ENCODE data around the gene FN3KRP.

The FN3KRP gene

DNA sequence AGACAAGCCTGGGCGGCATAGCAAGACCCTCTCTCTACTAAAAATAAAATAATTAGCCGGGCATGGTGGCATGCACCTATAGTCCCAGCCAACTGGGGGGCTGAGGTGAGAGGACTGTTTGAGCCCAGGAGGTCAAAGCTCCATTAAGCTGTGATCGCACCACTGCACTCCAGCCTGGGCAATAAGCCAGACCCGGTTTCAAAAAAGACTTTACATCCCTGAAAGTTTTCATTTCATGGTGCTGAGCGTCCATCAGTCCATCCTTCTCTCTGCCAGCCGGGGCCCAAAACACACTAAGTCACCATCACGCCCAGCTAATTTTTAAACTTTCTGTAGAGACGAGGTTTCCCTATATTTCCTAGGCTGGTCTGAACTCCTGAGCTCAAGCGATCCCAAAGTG, 28.6 kb upstream of the FN3KRP start:
- DNase-seq (ENCODE audit: low read depth), result no peak

DNA sequence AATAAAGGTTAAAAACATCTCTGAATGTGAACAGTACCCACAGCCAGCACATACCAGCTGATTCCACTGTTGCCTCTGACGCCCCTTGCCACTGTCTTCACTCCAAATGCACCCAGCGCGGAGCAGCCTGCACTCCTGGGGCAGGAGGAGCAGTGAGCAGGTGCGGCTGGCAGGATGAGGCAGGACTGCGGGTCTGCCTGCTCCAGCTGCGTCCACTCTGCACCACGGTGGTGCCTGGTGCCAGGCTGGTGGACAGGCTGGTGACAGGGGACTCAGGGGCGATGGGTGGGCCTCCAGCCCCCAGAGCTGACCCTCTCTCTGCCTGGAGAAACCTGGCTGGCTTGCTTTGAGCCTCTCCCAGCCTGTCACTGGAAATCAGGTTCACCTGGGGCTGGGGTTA, 27.4 kb upstream of the FN3KRP start:
- DNase-seq (ENCODE audit: low read depth), result no peak

DNA sequence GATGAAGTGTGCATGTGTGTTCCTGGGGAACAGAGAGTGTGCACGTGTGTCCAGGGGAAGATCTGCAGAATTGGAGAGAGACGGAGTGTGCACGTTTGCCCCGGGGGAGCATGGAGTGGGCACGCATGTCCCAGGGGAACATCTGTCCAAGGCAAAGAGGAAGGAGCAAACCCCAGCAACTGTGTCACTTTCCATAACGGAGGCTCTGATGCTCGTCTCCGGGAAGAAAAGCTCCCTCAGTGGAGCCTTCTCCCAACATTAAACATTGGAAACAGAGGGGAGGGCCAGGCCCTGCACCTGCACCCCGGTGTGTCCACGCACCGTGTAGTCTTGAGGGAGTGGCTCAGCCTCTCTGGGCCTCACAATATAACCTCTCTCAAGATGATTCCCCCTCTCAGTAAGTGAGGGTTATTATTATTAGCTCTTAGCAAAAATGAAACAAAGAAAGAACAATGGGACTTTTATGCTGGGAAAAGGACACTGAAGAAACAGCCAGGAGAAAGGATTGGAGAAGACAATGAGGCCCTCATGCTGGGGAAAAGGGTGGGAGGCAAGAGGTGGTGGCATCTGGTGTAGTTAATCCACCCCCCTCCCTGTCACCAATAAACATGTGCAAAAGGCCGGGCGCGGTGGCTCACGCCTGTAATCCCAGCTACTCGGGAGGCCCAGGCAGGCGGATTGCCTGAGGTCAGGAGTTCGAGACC, 25.6 kb upstream of the FN3KRP start:
- DNase-seq (ENCODE audit: low read depth), result no peak

DNA sequence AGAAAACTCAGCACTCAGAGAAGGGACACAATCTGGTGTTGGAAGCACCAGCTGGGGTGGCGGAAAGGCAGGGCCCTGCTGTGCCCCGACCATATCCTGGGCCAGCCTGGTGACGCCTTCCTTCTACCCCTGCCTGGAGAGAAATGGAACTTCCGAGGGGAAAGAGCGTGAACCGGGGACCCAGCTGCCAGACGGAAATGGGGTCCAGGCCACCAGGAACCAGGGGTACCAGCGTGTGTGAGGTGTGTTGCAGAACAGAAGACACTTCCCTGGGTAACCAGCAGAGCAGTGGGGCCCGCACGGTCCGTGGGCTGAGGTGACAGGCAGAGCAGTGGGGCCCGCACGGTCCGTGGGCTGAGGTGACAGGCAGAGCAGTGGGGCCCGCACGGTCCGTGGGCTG, 24.8 kb upstream of the FN3KRP start:
- DNase-seq (ENCODE audit: low read depth), result no peak

DNA sequence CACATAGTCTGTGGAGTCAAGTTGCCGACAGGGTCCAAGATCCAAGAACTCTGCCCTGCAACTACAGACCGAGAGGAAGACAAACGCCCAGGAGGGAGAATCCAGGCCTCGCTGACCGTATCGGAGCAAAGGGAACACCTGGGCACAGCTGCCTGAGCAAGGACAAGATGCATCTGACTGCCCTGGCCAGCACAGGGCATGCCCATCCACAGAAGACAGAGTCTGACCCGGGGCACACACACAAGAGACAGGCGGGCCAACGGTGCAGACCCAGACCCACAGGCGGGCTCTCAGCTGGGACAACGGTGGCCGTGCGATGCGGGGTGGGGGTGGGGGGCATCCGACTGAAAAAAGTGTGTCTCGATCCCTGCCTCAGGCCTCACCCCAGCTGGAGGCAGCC, 24.2 kb upstream of the FN3KRP start:
- no peak for DNase-seq (ENCODE audit: low read depth)

DNA sequence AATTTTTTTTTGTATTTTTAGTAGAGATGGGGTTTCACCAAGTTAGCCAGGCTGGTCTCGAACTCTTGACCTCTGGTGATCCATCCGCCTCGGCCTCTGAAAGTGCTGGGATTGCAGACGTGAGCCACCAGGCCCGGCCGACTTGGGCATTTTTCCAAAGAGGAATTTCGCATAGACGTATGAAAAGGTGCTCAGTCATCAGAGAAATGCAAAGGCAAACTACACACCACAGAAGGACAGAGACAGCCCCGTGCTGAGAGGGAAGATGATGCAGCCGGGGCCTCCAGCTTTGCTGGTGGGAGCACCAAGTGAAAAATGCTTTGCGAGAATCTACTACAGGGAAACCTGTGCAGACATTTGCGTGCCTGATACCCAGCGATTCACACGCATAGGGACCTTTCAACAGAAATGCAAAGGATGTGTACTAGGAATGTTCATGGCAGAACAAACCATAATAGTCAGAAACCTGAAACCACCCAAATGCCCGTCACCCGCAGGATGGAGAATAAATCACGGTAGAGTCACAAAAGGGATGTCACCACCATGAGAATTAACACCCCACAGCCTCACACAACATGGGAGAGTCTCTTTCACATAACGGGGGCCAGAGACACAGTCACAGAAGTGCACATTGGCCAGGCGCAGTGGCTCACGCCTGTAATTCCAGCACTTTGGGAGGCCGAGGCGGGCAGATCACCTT, 23.2 kb upstream of the FN3KRP start:
- no peak for DNase-seq (ENCODE audit: low read depth)

DNA sequence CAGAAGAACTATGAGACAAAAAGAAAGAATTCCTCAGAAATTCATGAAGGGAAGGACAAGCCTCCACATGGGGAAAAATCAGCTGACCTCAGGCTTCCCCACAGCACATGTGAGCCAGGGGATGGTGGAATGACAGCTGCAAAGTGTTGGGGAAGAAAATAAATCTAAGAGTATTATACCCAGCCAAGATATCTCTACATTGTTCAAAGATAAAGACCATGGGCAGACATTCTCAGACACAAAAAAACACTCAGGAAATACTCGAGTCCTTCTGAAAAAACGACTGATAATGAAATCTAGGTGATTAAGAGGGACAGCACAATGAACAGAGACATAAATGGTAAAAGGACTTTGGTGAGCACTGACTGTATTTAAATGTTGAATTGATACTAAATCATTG, 21.9 kb upstream of the FN3KRP start:
- no peak for DNase-seq (ENCODE audit: low read depth)

DNA sequence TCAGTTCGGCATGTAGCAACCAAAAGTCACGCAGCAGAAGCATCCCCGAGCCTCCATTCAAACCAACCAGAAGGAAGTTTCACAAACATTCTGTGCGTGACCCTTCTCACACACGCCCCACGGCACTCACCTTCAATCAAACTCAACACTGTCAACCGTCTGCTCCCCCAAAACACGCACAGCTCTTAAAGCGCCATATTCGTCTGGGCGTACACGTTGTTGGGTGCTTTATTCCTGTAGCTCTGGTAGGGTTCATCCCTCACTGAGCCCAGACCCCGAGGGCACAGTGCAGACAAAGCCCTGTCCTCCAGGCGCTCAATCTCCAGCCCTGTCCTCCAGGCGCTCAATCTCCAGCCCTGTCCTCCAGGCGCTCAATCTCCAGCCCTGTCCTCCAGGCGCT, 20.2 kb upstream of the FN3KRP start:
- DNase-seq (ENCODE audit: low read depth), result no peak

DNA sequence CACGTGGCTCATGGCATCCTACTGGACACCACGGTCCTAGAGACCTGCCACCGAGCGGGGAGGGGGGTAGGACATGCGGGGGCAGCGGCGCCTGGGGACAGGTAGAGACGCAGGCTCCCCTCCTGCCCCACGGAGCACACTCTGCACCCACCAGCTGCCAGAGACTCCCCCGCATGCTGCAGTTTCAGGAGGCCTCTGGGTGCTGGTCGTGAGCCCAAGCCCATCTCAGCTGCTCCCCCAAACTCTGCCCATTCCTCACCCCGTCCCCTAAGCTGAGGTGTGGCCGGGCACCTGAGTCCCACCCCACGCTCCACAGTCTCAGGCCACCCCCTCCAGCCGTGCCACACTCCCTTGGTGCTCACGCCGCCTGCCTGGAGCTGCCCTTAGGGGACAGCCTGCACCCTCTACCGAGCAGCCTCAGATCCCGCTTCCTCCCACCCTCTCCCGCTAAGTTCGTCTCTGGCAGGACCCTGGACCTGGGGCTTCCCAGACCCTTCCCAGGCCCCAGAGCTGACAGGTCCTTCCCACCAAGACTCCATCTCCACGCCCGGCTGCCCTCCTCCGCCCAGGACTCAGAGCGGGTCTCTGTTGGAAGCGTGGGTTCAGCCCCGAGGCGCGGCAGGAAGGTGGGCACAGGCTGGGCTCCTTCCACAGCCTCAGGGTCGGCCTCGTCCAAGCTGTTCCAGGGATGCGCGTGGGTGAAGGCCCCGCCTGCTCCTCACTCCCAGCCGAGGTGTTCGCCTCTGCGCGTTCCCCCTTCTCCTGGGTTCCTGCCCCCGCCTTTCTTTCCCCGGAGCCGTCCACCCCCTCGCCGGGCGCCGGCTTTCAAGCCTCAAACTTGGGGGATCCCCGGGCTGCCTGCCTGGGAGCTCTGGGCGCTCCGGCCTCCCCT, 19.3 kb upstream of the FN3KRP start:
- peak; percentile 9 for DNase-seq (ENCODE audit: low read depth)

DNA sequence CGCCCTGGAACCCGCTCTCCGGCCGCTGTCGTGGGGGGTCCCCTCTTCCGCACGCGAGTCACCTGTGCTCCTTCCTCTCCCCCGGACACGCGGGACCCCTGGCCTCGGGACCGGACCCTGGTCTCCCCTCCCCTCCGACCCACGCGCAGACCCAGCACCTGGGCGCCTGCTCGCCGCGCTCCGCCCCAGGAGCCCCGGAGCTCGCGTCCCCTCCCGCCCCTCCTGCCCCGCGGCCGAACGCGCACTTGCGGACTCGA, 18.8 kb upstream of the FN3KRP start:
- DNase-seq (ENCODE audit: low read depth), result no peak

DNA sequence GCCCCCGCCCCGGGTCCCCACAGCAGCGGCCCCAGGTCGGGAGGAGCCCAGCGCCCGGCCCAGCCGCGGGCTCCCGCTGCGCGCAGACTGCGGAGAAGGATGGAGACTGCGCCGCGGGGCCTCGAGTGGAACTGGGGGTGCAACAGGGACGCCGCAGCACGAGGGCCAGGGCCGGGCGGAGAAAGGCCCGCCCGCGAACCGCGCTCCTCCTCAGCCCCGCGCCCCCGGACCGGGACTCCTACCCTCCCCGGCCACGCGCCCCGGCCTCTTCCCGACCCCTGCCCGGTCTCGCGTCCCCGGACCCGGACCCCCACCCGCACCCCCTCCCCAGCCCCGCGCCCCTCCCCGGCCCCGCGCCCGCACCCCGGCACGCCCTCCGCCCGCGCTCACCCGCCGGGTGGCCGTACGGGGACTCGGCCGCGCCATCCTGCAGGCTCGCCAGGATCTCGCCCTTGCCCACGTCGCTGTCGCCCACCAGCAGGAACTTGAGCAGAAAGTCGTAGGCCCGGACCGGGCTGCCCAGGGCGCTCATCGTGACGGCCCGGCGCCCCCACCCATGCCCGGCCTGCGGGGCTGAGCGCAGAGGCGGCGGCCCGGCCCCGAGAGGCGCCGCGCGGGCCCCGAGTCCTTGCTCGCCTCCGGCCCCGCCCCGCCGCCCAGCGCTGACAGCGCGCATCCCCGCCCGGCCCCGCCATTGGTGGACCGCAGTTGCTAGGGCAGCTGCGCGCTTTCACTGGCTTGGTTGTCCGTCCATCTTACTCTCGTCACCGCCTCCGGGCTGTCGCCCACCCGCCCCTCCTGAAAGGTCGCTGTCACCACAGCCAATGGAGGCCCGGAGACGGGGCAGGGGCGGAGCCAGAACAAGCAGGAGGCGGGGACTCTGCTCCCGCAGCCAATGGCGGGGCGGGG, 18.2 kb upstream of the FN3KRP start, which contains the start of gene RAB40B:
Gene RAB40B (minus strand): TSS at position 634 of the 909 bp plus-strand sequence. CDS start 102 bp downstream, at position 532.
- peak; percentile 99 for DNase-seq (ENCODE audit: low read depth)

DNA sequence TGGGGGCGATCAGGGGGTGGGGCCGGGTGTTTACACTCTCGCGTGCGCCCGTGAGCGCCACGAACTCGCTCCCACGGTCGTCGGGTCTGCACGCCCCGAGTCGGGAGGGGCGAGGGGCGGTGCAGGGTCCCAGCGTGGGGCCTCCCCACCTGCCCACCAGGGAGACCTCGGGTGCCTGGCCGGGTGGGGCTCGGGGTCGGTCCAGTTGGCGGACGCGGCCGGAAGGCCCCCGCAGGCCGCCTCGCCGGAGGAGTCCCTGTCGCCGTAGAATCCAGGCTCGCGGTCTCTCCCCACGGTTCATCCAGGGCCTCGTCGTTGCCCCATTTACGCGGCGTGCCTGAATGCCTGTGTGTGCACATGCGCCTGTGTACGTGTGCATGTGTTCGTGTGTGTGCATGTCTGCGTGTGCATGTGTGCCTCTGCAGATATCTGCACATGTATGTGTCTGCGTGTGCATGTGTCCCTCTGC, 17.5 kb upstream of the FN3KRP start:
- DNase-seq (ENCODE audit: low read depth), result no peak

DNA sequence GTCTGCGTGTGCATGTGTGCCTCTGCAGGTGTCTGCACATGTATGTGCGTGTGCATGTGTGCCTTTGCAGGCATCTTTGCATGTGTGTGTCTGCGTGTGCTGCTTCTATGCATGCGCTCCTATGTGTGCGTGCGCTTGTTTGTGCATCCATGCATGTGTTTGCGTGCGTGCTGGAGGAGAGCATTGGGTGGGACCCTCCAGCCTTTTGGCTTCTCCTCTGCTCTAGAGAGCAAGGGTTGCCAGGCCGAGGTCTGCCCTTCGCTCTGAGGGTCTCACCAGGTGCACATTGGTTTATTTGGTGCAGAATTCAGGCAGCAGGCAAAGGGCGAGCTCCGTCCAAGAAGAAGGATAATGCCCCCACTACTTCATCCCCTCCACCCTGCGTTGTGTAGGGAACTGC, 17.0 kb upstream of the FN3KRP start:
- no peak for DNase-seq (ENCODE audit: low read depth)

DNA sequence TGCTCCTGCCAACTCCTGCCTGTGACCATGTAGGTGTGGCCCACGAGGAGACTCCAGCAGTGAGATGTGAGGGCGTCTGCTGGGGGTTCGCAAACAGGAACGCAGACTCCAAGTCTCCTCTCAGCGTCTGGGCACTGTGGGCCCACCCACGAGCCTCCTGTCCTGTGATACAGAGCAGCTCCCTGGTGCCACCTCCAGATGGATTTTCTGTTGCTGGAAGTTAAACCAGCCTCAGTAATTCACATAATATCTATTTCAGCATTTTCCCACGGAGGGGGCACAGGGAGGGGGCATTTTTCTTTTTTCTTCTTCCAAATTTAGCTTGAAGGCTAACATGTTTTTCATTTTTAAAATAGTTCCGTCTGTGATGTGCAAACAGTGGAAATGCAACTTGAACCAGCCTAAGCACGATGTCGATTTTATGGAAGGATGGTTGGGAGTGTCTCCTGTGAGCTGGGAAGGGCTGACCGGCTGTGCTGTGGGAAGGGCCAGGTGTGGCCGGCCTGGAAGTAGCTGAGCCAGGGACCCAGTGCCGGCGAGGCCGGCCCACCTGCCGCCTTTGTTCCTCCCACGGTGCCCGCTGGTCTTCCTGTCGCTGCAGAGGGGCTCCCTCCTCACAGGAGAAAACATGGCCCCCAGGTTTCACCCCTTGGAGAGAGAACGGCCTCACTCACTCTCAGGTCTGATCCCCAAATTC, 14.1 kb upstream of the FN3KRP start:
- peak; percentile 51 for DNase-seq (ENCODE audit: low read depth)

DNA sequence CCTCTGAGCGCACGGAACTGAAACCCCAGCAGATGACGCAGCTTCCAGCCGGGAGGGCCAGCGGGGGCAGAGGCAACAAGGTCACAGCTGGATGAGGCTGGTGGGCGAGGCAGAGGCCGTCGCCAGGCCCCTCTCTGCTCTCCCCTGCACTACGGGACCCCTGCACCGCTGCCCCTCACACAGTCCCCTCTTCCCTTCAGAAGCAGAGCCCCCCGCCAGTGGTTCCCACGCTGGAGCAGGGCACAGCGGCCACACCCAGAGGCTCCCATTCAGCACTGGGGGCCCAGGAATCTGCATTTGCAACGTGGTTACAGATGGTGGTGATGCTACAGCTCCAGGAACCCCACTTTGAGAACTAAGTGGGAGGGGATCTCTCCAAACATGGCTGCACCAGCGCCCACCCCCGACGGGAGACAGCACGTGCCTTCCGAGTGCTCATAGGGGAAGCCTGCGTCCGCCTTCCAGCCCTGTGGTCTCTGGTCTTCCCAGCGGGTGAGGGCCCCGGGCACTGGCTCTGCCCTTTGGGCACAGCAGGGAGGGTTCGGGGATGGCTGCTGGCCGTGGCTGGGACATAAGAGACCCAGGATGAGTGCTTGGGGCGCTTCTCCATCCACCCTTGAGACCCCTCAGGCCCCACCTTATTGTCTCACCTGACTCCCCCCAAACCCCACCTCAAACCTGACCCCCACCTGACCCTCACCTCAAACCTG, 13.3 kb upstream of the FN3KRP start:
- DNase-seq (ENCODE audit: low read depth), result no peak

DNA sequence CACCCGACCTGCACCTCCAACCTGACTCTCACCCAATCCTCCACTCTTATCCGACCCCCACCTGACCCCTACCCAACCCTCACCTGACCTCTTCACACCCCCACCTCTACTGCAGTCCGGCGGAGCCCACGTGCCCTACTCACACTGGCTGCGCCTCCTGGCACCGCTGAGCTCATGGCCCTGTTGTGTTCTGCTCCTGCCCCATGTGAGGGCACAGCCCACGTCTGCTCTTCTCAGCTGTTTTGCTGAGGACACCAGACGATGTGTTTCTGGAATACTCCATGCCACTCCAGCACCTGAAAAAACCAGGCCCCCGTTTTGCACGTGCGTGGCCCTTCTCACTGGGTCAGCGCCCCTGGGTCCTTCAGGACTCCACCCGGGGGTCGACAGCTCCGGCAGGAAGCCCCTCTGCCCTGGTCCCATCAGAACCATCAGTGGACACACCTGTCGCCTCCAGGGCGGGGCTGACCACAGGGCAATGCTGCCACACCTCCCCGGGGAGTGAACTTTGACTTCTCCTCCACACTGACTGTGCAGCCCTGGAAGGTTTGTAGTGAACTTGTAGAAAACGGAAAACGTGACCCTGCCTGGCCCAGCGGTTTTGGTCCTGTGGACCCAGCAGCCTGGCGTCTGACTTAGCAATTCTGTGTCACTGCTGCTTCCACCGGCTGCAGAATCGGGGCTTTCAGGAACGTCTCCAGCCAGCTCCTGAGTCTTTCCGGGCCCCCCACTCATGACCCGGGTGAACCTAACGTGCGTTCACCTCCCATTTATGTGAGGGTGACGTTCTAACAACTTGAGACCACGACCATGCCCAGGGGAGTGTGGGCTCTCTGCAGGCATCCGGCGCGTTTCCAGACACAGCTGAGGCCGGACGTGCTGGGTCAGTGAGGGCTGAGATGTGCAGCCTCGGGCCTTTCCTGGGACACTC, 12.3 kb upstream of the FN3KRP start:
- DNase-seq (ENCODE audit: low read depth), result no peak

DNA sequence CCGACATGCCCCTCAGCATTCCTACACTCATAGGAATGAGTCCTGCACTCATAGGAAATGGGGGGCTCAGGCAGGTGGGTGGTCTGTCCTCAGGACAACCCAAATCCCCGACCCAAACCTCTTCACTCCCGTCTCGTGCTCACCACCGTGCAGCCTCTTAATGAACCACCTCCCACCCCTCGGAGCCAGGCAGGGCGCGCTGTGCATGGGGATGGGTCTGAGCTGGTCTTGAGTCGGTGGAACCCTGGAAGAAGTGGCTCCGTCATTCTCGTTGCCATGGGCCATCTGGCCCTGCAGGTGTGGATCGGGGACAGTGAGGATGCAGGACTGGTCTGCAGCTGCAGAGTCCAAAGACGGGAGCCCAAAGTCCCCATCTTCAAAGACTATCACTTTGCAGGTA, 11.6 kb upstream of the FN3KRP start:
- DNase-seq (ENCODE audit: low read depth), result no peak

DNA sequence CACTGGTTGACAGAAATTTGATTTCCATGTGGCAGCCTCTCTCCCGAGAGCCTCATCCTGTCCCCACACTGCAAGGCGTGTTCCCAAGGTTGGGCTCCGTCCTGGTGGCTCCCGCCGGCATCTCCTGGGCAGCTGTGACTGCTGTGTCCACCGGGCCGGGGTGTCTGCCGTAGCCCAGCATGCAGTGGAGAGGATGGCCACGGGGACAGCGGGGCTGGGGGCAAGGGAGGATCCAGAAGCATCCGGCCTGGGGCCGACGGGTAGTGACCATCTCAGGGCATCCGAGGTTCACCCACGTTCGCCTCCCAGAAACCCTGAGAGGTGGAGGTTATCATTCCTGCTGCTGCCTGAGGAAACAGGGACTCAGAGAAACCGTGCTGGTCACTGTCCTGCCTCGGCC, 10.8 kb upstream of the FN3KRP start:
- no peak for DNase-seq (ENCODE audit: low read depth)

DNA sequence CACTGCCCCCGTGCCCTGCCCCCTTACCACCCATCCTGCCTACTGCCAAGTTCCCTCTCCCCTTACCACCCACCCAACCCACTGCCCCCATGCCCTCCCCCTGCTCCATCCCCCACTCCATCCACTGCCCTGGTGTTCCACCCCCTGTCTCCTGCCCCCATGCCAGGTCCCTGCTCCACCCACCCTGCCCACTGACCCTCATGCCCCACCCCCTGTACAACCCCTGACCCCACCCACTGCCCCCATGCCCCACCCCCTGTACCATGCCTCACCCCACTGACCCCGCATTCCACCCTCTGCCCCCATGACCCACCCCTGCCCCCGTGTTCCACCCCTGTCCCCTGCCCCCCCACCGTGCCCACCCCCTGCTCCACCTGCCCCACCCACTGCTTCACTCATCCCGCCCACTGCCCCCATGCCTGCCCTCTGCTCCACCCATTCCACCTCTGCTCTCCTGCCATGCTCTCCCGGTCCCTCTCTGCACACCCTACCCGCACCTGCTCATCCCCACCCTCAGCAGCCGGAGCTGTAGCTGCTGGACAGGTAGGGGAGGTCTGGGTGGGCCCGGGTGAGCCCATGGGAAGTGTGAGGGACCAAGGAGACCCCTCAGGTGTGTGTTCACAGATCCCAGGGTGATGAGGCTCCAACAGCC, 7.4 kb upstream of the FN3KRP start:
- no peak for DNase-seq (ENCODE audit: low read depth)

Measured in EH (cell line).